H1 (cell line): ENCODE results near the gene PWP1. TPM values are rescaled to one million over a fixed set of nuclear protein-coding genes. Genes with fewer than 3 reads are reported as not detected.
"Not testable (repeated sequence)": the region's sequence is repeated elsewhere in the genome, so short reads cannot be mapped to it uniquely, and the experiment has no call there.

Experiments used
- CTCF ChIA-PET: fragments of 300-600 bp; sonication (Branson Sonifier 250); formaldehyde crosslinking; loops from one replicate; lab custom pipeline; 2021; ENCODE audit not compliant: partially characterized antibody; lab: Charles Lee
- POLR2A ChIA-PET: fragments of 300-600 bp; sonication (Branson Sonifier 250); formaldehyde crosslinking; loops from one replicate; lab custom pipeline; 2021; ENCODE audit warnings: inconsistent platforms; ENCODE audit not compliant: partially characterized antibody; lab: Charles Lee
- DNase-seq, 2 experiments: peaks; one replicate each; pipeline versions ENCODE4 v3.0.0 to v3.0.0-alpha.2; 2010 to 2022; ENCODE audit warnings: low spot score in 2 of 2, low read depth in 1 of 2, mixed read lengths in 1 of 2
- FAIRE-seq: peaks from 2 replicates; lab custom pipeline; 2011; peaks lifted over from hg19 to GRCh38; lab: Jason Lieb, UNC
- H2AFZ ChIP-seq: 2 replicates; pipeline ENCODE4 v1.8.1; 2012; ENCODE audit warnings: low read length, inconsistent platforms
- H2AK5ac ChIP-seq: 2 replicates; pipeline ENCODE4 v1.6.1; 2013; ENCODE audit warnings: low read depth, low read length
- H2BK120ac ChIP-seq: replicated peaks from 2 replicates; pipeline ENCODE3; 2013; ENCODE audit warnings: low read depth, low read length, inconsistent platforms
- H2BK12ac ChIP-seq: 2 replicates; pipeline ENCODE4 v1.6.1; 2013; ENCODE audit warnings: low read depth, low read length
- H2BK15ac ChIP-seq: 2 replicates; pipeline ENCODE4 v1.6.1; 2013; ENCODE audit warnings: low read length
- H2BK20ac ChIP-seq: 2 replicates; pipeline ENCODE4 v1.6.1; 2013; ENCODE audit warnings: low read length
- H2BK5ac ChIP-seq: 2 replicates; pipeline ENCODE4 v1.6.1; 2013; ENCODE audit warnings: low read depth, low read length
- H3K14ac ChIP-seq: 2 replicates; pipeline ENCODE4 v1.6.1; 2013; ENCODE audit warnings: inconsistent platforms; ENCODE audit not compliant: insufficient read length
- H3K18ac ChIP-seq: 2 replicates; pipeline ENCODE4 v1.6.1; 2013; ENCODE audit warnings: low read length; ENCODE audit errors: extremely low read depth
- H3K23ac ChIP-seq: 2 replicates; pipeline ENCODE4 v1.6.1; 2013; ENCODE audit warnings: inconsistent platforms; ENCODE audit not compliant: insufficient read length
- H3K23me2 ChIP-seq: 2 replicates; pipeline ENCODE4 v1.6.1; 2013; ENCODE audit warnings: low read depth, low read length
- H3K27ac ChIP-seq: 2 replicates; pipeline ENCODE4 v1.6.1; 2011; ENCODE audit warnings: low read depth, low read length, inconsistent platforms
- H3K27me3 ChIP-seq, 4 experiments: replicated peaks in 1 of 4; 1 replicate in 1 of 4; 2 replicates in 3 of 4; pipeline versions ENCODE4 v1.6.1 to v1.8.1; 2011 to 2013; ENCODE audit warnings: low read length in 3 of 4, mild to moderate bottlenecking in 3 of 4, inconsistent platforms in 2 of 4, mixed read lengths in 2 of 4, moderate library complexity in 1 of 4; ENCODE audit not compliant: control insufficient read depth in 3 of 4, insufficient read depth in 3 of 4; ENCODE audit errors: extremely low read depth in 1 of 4
- H3K36me3 ChIP-seq, 4 experiments: 2 replicates each; pipeline versions ENCODE4 v1.6.1 to v1.8.1; 2011 to 2013; ENCODE audit warnings: mild to moderate bottlenecking in 4 of 4, low read length in 3 of 4, moderate library complexity in 2 of 4, control low read depth in 1 of 4, inconsistent platforms in 1 of 4; ENCODE audit not compliant: insufficient read depth in 4 of 4, control insufficient read depth in 2 of 4
- H3K4ac ChIP-seq: replicated peaks from 2 replicates; pipeline ENCODE3; 2013; ENCODE audit warnings: low read length, low read depth, mixed read lengths, inconsistent platforms; ENCODE audit not compliant: insufficient read length
- H3K4me1 ChIP-seq, 4 experiments: replicated peaks in 1 of 4; 1 replicate in 1 of 4; 2 replicates in 3 of 4; pipeline versions ENCODE4 v1.6.1 to v1.8.1; 2011 to 2013; ENCODE audit warnings: low read length in 3 of 4, inconsistent platforms in 2 of 4, mixed read lengths in 1 of 4; ENCODE audit not compliant: insufficient read depth in 4 of 4, control insufficient read depth in 3 of 4
- H3K4me2 ChIP-seq, 2 experiments: 2 replicates each; pipeline versions ENCODE4 v1.6.1 to v1.8.1; 2011 to 2013; ENCODE audit warnings: low read depth in 2 of 2, low read length in 2 of 2, control low read depth in 1 of 2, inconsistent platforms in 1 of 2, mild to moderate bottlenecking in 1 of 2; ENCODE audit not compliant: insufficient read depth in 1 of 2
- H3K4me3 ChIP-seq, 4 experiments: fragments of 200-600, 300-600 bp in 1 of 4; sonication (generic), shearing (Covaris generic), sonication (Bioruptor Twin) in 1 of 4; 2 replicates each; pipeline versions ENCODE4 v1.5.1 to v1.8.1; 2011 to 2016; ENCODE audit warnings: low read length in 4 of 4, low read depth in 3 of 4, control low read depth in 2 of 4, inconsistent platforms in 2 of 4, mild to moderate bottlenecking in 2 of 4, mixed read lengths in 1 of 4, moderate library complexity in 1 of 4; ENCODE audit not compliant: insufficient read depth in 2 of 4; ENCODE audit errors: extremely low read depth in 1 of 4
- H3K56ac ChIP-seq: replicated peaks from 2 replicates; pipeline ENCODE3; 2013; ENCODE audit warnings: low read depth, mild to moderate bottlenecking, mixed read lengths, low read length, inconsistent platforms; ENCODE audit not compliant: insufficient read length
- H3K79me1 ChIP-seq: 2 replicates; pipeline ENCODE4 v1.6.1; 2013; ENCODE audit warnings: low read depth, low read length, control low read depth
- H3K79me2 ChIP-seq, 2 experiments: 2 replicates each; pipeline versions ENCODE4 v1.6.1 to v1.8.1; 2012 to 2013; ENCODE audit warnings: low read length in 2 of 2, mild to moderate bottlenecking in 2 of 2, inconsistent platforms in 1 of 2; ENCODE audit not compliant: insufficient read depth in 2 of 2, control insufficient read depth in 1 of 2
- H3K9ac ChIP-seq, 4 experiments: replicated peaks in 1 of 4; 1 replicate in 1 of 4; 2 replicates in 3 of 4; pipeline versions ENCODE4 v1.6.1 to v1.8.1; 2011 to 2013; ENCODE audit warnings: low read depth in 3 of 4, low read length in 3 of 4, control low read depth in 2 of 4, mild to moderate bottlenecking in 2 of 4, moderate library complexity in 2 of 4, inconsistent platforms in 1 of 4; ENCODE audit errors: extremely low read depth in 1 of 4
- H3K9me3 ChIP-seq, 2 experiments: 2 replicates each; pipeline versions ENCODE4 v1.6.1 to v1.8.1; 2012 to 2013; ENCODE audit warnings: mild to moderate bottlenecking in 2 of 2, moderate library complexity in 2 of 2, control low read depth in 1 of 2, inconsistent platforms in 1 of 2, low read depth in 1 of 2, low read length in 1 of 2, mixed read lengths in 1 of 2; ENCODE audit not compliant: insufficient read depth in 2 of 2
- H4K20me1 ChIP-seq, 2 experiments: replicated peaks in 1 of 2; 2 replicates each; pipeline versions ENCODE3 to v1.8.1; 2011 to 2013; ENCODE audit warnings: inconsistent platforms in 2 of 2, low read length in 2 of 2, mild to moderate bottlenecking in 1 of 2; ENCODE audit not compliant: insufficient read depth in 2 of 2, control insufficient read depth in 1 of 2
- H4K5ac ChIP-seq: 2 replicates; pipeline ENCODE4 v1.6.1; 2013; ENCODE audit warnings: low read length, low read depth, mixed read lengths, inconsistent platforms; ENCODE audit not compliant: insufficient read length
- H4K8ac ChIP-seq: 2 replicates; pipeline ENCODE4 v1.8.0; 2013; ENCODE audit warnings: mild to moderate bottlenecking, moderate library complexity, low read length, inconsistent platforms; ENCODE audit not compliant: insufficient read depth; ENCODE audit errors: extremely low read depth
- H4K91ac ChIP-seq: replicated peaks from 2 replicates; pipeline ENCODE3; 2013; ENCODE audit warnings: low read length, mixed read lengths, inconsistent platforms; ENCODE audit not compliant: insufficient read length
- WGBS, 2 experiments: shearing (Covaris generic) in 1 of 2; methylation state at CpG; one replicate each; pipeline versions ENCODE4 v1.1.6 to v1.1.7; 2013 to 2015; ENCODE audit warnings: low lambda C conversion rate in 2 of 2, mixed read lengths in 2 of 2, inconsistent platforms in 1 of 2, low coverage in 1 of 2, missing lambda C conversion rate in 1 of 2; ENCODE audit not compliant: insufficient replicate concordance in 2 of 2, insufficient coverage in 1 of 2, insufficient read length in 1 of 2; ENCODE audit errors: extremely low coverage in 1 of 2, missing lambda C conversion rate in 1 of 2; 5-methylcytosine and 5-hydroxymethylcytosine counted together
- polyA plus RNA-seq, 7 experiments: library from polyadenylated mRNA; depleted of rRNA in 3 of 7; stranded (reverse) in 5 of 7; unstranded in 2 of 7; fragments of >200 nt in 5 of 7; fragments of 200-250 nt in 2 of 7; gene quantifications; 1 replicate in 5 of 7; 2 replicates in 1 of 7; 4 replicates in 1 of 7; pipeline versions ENCODE4 v1.2.1 to v1.2.3, GENCODE V29; 2011 to 2013; ENCODE audit warnings: missing spikeins in 2 of 7, mixed read lengths in 2 of 7
- total RNA-seq: library from RNA; stranded (reverse); fragmentation: NEBNext Ultra II Directional; extraction: Animal tissue kit (Norgen Biotek cat#: 25700); gene quantifications from 2 replicates; pipeline ENCODE4 v1.2.1, GENCODE V29; 2021

Gene PWP1
- total and polyA plus RNA-seq, 2 of the 8 experiments (the other 6 are each of a cell fraction or from before 2014, with no cell fraction given): 57.8 to 78.5 TPM

DNA sequence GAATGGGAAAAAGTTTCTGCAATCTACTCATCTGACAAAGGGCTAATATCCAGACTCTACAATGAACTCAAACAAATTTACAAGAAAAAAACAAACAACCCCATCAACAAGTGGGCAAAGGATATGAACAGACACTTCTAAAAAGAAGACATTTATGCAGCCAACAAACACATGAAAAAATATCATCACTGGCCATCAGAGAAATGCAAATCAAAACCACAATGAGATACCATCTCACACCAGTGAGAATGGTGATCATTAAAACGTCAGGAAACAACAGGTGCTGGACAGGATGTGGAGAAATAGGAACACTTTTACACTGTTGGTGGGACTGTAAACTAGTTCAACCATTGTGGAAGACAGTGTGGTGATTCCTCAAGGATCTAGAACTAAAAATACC lies 41.7 kb downstream of the PWP1 start:
- H3K4ac ChIP-seq, H4K8ac ChIP-seq, H2BK15ac ChIP-seq, H3K27ac ChIP-seq, H2AK5ac ChIP-seq, H3K36me3 ChIP-seq, H3K18ac ChIP-seq, H4K20me1 ChIP-seq, H3K4me3 ChIP-seq, H3K4me2 ChIP-seq, H3K27me3 ChIP-seq, H3K14ac ChIP-seq, H2BK12ac ChIP-seq, H2AFZ ChIP-seq, H4K91ac ChIP-seq, H3K23ac ChIP-seq, H3K79me2 ChIP-seq, H3K9ac ChIP-seq, H2BK120ac ChIP-seq, H4K5ac ChIP-seq, DNase-seq, H3K4me1 ChIP-seq, H2BK20ac ChIP-seq, H2BK5ac ChIP-seq, H3K23me2 ChIP-seq, H3K9me3 ChIP-seq, H3K56ac ChIP-seq, CTCF ChIA-PET, H3K79me1 ChIP-seq, POLR2A ChIA-PET, FAIRE-seq: not testable (repeated sequence)
- WGBS, 2 experiments: 81% methylated on average over 1 of the region's 1 CpG; no CpG with 5 or more reads in 1 of the 2 experiments

DNA sequence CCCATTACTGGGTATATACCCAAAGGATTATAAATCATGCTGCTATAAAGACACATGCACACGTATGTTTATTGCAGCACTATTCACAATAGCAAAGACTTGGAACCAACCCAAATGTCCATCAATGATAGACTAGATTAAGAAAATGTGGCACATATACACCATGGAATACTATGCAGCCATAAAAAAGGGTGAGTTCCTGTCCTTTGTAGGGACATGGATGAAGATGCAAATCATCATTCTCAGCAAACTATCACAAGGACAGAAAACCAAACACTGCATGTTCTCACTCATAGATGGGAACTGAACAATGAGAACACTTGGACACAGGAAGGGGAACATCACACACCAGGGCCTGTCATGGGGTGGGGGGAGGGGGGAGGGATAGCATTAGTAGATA lies 42.1 kb downstream of the PWP1 start:
- CTCF ChIA-PET, DNase-seq, H3K14ac ChIP-seq, H2BK15ac ChIP-seq, H3K27ac ChIP-seq, H3K23me2 ChIP-seq, POLR2A ChIA-PET, H2AFZ ChIP-seq, H3K9me3 ChIP-seq, H3K79me2 ChIP-seq, H2BK12ac ChIP-seq, H4K5ac ChIP-seq, H4K8ac ChIP-seq, H3K79me1 ChIP-seq, H3K4me3 ChIP-seq, H2BK120ac ChIP-seq, H3K18ac ChIP-seq, H3K9ac ChIP-seq, H3K36me3 ChIP-seq, FAIRE-seq, H2BK5ac ChIP-seq, H3K4me1 ChIP-seq, H4K20me1 ChIP-seq, H2AK5ac ChIP-seq, H2BK20ac ChIP-seq, H3K4me2 ChIP-seq, H3K23ac ChIP-seq, H3K56ac ChIP-seq, H3K4ac ChIP-seq, H3K27me3 ChIP-seq, H4K91ac ChIP-seq: not testable (repeated sequence)
- WGBS, 2 experiments: no CpG with 5 or more reads among the region's 1 CpG
